NCI-H1105 (cell line): ENCODE data around the gene RARA.

Experiments used
- DNase-seq: peaks from one replicate; lab custom pipeline; 2025; lab: John Stamatoyannopoulos, UW

The RARA gene

DNA sequence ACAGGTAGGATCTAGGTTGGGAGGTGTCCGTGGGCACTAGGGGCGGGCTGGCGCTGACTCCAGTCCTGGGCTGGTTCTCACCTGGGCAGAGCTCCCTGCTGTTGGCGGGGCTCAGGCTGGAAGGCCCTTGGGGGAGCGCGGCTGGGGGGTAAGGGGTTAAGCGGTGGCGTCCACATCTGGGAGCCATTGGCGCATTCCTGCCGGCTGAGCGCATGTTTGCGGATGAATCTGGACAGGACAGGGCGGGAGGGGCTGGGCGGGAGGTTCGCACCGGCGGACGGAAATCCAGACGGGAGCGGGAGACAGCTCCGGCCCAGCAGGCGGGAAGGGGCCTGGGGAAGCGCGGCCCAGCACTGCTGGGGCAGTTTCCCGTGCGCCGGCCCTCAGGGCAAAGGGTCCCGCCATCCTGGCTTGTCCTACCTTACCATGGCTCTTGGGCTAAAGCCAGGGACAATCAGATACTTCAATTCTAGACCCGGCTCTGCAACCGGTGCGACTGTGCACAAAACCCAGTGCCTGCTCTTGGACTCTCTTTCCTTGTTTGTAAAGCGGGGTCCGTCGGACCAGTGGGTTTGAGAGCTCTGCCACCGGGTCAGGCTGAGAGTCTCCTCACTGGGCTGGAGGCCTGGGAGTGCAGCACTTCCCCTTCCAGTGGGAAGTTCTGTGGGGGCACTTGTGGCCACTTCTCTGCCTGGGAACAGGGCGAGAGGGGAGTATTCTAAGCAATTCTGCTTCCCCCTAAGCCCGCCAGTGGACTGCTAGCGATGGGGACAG, 7.8 kb downstream of the RARA start:
- DNase-seq: no peak

DNA sequence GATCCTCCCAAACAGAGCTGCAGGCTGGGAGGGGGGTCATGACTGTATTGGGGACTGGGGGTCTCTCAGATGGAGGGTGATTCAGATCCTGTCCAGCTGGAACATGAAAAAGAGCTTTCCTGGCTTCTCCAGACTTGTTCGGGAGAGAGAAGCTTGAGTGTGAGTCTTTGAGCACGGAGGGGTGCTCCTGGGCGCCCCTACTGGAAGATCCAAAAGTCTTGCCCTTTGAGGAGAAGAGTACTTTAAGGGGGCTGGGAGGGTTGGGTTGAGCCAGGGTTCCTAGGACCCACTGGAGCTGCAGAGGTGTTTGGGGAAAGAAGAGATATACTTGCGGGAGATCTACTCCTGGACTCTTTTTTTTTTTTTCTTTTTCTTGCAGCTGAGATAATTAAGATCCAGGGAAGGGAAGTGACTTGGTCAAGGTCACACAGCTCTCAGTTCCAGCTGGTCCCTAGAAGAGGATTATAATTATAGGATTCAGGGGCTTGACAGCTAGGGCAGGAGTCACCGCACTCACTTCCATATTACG, 8.4 kb downstream of the RARA start:
- no peak for DNase-seq

DNA sequence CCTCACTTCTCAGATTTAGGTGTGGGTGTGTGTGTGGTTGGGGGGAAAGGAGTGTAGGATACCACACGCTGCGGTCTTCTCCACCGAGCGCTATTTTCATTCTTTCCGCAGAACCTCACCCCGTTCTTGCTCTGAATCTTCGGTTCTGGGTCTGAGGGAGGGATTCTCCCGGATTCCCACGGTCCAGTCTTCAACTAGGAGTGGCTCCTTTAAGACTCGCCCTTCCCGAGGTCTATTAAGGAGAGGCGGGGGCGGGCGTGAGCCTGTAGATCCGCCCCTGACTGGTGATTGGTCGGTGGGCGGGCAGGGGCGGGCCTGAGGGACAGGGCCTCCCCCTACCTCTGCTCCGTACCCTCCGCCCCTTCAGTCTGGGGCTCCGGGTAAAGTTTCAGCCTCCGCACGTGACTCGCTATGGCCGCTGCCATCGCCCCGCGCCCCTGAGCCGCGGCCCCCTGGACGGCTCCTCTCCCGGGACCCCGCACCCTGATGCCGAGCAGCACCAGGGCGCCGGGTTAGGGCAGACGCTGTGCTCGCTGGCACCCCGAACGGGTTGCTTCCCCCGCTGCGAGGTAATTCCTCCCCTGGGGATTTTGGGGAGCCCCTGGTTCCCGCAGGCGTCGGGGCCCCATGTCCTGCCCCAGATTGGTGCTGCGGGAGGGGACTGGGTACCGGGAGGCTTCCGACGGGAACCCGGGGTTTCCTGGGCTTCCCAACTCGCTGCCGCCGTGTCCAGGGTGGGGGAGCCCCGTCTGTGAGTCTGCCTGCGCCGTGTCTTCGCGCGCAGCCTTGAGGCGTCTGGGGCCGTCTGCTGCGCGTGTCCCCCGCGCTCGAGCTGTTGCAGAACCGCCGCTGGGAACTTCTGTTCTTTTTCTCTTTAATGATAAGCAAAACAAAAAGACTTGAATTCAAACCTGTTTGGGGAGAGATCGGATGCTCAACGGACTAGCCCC, 9.2 kb downstream of the RARA start:
- peak; percentile 79 for DNase-seq

DNA sequence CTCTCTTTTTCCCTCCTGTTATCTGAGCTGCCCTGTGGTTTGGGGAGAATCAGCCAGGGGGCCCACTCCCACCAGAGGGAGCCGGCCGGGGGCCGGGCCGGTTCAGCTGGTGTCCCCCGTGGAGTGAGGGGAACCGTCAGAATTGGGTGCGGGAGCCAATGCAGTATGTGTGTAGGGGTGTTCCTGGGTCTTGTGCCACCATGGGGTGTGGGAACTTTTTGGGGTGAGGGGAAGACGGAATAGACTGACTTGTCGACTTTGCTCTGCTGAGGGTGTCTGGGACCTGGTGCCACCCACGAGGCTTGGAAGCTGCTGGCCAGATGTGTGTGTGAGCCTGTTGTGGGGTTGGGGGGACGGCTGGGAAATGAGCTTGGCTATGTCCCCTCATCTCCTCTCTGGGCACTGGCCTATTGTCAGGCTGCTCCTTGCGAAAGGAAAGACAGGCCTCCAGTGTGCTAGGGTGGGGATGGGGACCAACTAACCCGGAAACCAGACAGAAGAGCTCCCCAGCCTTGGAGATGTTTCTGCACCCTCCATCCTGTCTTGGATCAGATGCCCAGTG, 9.9 kb downstream of the RARA start:
- no peak for DNase-seq

DNA sequence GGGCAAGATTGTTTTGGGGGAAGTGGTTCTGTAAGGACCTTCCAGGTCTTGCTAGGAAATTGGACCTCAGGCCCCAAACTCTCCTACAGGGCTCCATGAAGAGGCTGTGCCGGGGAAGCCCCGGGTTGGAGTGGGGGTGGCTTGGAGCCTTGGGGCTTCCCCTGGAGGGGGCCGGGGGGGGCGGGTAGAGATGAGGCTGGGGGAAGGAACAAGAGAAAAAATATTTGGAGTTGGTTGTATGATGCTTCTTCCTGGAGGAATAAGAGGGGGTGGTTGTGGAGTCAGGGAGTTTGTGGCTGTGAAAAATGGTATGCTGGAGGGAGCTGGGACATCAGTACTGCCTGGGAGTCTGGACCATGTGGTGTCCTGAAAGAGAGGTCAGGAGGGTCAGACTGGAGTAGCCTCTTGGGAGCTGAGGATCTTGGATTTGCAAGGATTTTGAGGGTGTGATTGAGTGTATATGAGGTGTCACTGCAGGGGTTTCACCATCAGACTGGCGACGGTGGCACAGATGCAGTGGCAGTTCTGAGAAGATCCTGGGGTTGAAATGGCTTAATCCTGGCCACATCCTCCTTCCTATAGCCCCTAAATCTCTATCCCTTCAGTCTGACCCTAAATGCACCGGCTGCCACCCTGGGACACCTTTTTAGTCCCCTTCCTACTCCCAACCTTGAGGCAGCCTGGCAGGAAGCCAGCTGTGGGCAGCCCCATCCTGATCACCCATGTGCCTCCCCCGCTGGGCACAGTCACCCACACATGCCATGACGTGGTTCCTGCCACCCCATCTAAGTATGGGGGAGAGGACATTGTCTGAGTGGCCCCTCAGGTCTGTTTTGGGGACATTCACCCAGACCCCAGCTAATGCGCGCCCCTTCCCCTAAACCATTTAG, 10.9 kb downstream of the RARA start:
- DNase-seq: no peak

DNA sequence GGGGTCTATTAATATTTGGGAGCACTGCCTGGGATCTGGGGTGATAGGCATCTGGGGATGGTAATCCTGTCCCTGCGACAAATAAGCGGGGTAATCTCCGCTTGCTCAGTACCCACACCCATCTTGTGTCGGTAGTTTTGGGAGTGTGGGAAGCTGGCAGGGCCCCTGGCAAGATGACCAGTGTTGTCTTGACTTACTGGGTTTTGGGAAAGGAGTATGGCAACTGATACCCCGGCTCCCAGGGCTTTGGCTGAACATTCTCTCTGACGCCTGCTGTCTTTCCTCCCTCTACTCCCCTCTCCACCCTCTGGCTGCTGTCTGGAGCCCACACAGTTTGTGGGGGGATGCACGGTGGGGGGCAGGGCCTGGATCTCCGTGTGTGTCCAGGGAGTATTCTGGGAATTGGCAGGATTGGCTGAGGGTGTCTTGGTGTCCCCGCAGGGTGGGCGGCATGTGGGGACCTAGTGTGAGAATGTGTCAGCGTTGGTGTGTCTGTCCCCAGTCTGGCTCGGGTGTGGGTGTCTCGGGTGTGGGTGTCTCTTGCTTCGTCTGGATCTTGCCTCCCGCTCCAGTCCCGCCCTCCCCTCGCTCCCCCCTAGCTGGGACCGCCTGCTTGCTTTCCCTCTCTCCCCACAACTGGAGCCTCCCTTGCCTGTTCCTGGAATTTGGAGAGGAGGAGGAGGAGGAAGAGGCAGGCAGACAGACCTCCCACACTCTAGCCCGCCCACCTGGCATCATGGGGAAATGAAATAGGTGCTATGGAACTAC, 12.0 kb downstream of the RARA start:
- no peak for DNase-seq

DNA sequence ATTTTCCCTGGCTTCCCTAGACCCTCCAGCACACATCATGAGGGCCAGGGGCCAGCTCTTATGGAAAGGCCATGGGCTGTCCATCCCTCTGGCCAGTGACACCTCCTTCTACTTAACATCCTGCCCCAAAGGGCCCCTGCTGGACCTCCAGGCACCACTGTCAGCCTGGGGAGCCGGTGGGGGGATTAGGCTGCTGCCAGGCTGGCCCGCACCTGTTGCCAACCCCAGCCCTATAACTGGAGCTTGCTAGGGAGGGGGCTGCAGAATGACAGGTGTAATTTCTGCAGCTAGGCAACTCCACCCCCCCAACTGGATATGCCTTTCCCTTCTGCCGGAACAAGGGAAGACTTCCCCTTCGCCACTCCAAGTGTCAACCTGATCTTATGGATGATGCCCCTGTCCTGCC, 12.5 kb downstream of the RARA start:
- no peak for DNase-seq

DNA sequence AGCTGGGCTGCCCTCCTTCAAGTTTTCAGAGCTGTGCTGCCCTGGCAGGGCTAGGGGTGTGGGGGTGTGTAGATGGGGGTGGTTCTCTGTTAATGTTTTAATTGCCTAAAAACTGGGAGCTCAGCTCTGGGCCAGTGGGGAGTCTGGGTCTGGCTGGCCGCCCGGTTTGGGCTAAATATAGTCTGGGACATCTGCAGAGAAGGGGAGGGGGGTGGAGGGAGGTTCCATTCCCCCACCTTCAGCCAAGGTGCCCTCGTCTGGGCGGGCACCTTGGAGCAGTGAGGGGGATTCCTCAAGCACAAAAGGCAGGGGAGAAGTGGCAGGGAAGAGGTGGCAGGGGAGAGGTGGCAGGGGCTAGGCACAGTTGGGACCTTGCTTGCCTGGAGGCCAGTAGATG, 13.0 kb downstream of the RARA start:
- no peak for DNase-seq

DNA sequence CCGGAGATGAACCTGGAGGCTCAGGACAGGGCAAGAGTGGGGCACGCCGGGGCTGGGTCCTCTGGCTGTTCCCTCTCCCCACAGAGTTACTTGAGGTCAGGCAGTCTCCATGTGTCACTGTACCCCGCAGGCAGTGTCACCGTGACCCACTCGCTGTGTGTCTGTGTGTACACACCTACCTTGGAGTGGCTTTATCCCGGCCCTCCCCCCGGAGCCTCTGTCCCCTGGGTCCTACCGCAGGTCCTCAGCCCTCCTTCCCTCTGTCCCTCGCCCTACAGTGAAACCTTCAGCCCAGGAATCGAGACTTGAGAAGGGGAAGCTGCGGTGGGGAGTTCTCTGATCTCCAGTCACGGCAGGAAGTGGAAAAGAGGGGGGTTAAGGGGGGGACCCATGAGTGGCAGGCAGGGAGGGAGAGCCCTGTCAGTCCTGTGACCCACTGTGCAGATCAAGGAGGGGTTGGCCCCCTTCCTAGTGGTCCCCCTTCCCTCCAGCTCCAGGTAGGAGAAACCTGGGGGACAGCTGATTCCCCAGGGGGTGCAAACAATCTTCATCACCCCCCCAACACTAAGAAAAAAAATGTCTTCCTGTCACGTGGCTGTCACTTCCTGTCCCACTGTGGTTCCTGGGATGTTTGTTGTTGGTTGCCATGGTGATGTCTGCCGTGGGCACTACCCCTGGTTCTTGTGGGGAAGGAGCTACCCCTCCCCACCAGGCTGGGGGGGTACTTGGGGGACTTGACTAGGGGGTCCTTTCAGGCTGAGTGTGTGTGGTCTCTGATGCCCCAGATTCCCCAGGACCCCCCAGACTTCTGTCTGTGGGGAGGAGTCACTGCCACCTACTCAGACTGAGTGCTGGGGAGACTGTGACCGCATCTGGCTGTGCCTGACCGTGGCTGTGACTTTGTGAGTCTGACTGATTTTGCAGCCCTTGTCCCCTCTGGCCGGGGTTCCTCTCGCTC, 13.7 kb downstream of the RARA start:
- no peak for DNase-seq

DNA sequence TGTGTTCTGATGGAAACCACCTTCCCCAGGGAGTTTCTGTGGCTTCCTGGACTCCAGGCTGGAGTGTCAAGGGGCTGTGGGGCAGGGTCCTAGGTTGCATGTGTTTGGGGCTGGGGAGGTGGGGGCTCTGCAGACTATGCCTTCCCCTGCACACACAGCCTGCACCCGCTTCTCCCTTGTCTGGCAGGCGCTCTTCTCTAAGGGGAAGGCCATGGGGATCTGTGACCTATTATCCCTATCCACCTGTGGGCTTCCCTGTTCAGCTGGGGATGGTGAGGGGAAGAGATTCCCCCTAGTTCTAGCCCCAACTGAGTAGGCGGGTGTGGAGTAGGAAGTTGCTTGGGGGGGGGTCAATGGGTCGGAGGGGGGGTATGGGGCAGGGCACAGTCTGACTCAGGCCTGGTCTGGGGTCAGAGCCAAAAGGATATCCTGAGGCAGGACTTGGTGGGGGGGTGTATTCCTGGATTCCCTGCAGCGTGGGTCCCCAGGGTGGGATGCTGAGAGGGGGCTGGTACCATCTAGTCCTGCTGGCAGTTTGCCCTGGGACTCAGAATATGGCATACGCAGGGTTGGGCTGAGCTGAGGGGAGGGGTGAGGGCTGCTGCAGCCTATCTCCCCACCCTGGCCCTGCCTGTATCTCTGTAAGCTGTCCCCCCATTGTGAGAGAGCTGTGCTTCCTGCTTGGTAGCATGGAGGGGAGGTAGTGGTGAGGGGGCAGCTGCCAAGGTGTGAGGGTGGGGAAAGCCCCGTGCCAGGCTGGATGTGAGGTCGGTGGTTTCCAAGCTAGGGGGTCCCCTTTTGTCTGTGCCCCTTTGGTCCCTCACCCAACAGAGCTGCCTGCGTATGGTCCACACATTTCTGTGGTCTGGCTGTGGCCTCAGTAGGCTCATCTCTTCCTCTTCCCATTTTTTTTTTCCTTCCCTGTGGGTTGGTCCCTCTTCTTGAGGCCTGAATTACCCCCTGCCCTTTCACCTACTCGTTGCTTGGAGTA, 14.7 kb downstream of the RARA start:
- no peak for DNase-seq

DNA sequence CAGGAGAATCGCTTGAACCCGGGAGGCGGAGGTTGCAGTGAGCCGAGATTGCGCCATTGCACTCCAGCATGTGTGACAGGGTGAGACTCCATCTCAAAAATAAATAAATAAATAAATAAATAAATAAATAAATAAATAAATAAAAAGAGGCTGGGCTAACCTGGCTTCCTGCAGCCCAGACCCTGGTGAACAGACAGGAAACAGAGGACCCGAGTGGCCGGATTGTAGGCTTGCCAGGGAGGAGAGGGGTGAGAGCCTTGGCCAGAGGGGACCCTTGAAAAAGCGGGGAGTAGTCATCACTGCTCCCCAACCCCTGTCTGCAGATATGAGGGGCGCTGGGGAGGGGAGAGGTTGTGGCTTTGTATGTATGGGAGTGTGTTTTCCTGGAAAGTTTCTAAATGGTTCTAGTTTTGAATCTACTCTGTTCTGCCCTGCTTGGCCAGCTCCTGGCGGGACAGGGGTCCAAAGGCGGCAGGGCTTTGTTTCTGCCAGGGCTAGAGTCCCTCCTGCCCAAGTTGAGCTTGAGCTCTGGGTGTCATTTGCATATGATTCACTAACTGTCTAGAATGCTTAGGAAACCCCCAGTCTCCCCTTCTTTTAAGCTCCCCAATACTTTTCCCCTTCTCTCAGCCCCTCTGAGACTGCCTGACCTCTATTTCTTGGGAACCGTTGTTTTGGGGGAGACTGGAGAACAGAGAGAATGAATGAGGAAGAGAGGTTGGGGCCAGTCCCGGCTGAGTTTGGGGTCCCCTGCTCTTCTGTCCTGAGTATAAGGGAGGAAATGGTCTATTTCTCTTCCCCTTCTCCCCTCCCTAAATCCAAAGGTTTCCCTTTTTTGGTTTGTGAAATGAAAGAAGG, 16.4 kb downstream of the RARA start:
- DNase-seq: no peak

DNA sequence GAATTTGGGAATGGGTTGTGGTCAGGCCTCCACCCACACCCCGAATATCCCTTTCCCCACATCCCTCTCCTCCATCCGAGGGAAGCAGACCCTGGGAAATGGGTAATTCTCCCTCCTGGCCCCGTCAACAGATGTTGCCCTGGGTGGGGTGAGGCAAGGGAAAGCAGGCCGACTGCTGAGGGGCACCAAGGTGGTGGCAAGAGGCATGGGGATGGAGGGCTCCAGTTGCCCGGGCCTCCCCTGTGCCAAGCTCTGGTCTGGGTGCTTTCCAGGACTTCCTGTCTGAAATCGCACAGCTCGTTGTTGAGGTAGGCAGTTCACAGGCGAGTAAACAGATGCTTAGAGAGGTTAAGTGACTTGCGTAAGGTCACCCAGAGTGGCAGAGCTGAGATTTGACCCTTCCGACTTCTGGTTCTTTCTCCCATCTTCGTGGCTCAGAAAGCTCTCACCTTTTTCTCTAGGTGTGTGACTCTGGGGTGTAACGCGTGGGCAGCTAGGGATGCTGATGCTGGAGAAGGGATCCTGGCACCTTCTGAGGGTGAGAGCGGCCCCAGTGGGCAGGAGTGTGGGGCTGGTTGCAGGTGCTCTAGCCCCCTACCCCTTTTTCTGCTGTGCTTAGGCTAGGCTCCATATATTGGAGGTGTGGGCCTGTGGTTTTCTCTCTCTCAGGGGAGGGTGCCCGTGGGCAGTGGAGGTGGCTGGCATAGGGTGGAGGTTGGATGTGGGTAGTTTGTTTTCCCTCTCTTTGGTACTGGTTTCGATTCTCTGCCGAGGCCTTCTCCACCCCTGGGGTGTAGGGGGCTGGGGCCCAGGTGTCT, 17.2 kb downstream of the RARA start:
- no peak for DNase-seq

DNA sequence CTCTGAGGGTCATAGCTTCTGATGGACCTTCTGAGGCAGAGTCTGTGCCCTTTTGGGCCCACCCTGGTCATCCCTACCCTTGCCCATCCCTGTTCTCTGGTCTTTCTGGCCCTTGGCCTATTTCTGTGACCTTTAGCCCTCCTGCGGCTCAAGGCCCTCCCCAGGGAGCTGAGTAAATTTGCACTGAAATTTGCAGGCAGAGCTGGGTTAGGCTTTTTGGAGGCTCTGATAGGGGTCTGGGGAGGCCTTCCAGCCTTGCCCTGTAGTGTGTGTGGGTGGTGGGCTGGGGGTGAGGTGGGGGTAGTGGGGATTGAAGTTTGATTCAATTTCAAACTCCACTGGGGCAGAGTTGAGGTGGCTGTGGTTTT, 17.8 kb downstream of the RARA start:
- no peak for DNase-seq

DNA sequence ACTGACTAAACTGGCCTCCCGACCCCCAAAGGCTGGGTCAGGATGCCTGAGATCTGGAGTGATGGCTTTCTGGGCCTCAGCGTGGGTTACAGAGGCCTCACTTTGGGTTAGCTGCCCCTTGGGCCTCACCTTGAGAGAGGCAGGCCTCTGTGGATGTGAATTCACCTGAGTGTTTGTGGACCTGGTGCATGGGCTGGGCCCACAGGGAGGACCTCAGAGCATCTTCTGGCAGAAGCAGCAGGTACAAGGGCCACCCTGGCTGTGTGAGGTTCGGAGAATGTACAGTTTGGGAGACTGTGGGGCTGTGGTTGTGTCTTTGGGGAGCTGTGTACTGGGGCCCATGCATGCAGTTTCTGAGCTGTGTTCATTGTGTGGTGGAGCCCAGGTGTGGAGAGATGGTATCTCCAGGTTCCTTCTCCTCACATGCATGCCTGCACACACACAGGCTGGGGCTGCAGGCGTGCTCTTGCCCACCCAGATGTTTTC, 18.3 kb downstream of the RARA start:
- DNase-seq: no peak

DNA sequence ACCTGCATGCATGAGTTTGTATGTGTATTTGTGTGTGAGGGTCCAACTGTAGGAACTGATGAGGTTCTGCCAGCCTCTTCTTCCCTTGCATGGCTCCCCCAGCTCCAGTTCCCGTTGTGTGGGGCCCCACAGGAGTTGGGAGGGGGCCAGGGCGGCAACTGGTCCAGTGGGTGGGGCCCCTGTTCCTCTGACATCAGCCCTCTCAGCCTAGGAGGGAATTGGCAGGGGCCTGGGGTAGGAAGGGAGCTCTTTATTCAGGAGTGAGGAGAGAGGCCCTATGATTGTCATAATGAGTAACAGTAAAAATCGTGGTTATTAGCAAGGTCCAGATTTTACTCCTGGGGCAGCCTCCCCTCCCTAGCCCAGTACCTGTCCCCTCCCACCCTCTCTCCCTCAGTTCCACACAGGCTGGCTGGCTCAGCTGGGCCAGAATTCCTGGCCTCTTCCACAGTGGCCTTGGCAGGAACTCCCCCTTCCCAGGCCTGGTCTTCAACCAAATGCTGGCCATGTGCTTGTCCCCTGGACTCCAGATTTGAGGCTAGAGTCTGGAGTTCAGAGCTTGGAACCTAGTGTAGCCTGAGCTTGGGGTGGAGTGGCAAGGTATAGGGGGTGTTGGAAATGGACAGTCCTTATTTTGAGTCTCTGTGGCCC, 18.9 kb downstream of the RARA start:
- no peak for DNase-seq

DNA sequence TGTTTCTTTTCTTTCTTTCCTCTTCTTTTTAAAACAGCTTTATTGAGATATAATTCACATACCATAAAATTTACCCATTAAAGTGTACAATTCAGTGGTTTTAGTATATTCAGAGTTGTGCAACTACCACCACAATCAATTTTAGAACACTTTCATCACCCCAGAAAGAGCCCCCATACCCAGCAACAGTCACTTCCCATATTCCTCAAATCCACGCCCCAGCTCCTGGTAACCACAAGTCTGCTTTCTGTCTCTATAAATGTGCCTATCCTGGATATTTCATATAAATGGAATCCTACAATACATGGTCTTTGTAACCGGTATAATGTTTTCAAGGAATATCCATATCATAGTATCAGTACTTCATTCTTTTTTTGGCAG, 19.4 kb downstream of the RARA start:
- no peak for DNase-seq
